SK-N-MC (cell line): ENCODE data around the gene ZNF485.

Source experiments
- EZH2 ChIP-seq: fragments of 200-600 bp; sonication (generic); IDR thresholded peaks from one replicate; pipeline ENCODE4 v1.6.1; 2017; ENCODE audit warnings: antibody characterized with exemption
- POLR2AphosphoS5 ChIP-seq: IDR thresholded peaks from 2 replicates; pipeline ENCODE4 v1.6.1; 2012; ENCODE audit warnings: mild to moderate bottlenecking, low read depth, low read length, borderline replicate concordance

- TF ChIP-seq EZH2 (no peak), POLR2AphosphoS5 (peak; percentile 78)
These were observed at the start of gene ZNF485 for GRCh38 chr10:43606323-43607198.
